Left renal cortex interstitium (tissue), 4 donors: ENCODE results near the gene ARHGAP24. TPM values are rescaled to one million over a fixed set of nuclear protein-coding genes. Genes with fewer than 3 reads are reported as not detected.

ENCODE experiments used
- DNase-seq, 4 donors: peaks; one replicate each; pipeline ENCODE4 v3.0.0-alpha.2; 2013; ENCODE audit warnings: low read depth in 4 of 4, low spot score in 2 of 4, missing footprints in 1 of 4
- polyA plus RNA-seq, 4 donors: library from polyadenylated mRNA; unstranded; fragments of 120-200 nt; gene quantifications; one replicate each; pipeline ENCODE4 v1.2.1, GENCODE V29; 2013; ENCODE audit not compliant: insufficient read length in 4 of 4

The ARHGAP24 gene
- polyA plus RNA-seq, 4 donors, result 101 to 133 (median 109) TPM

- DNase-seq, result no peak
These were observed 294.1 kb downstream of the ARHGAP24 start for GRCh38 chr4:85769009-85769408.

DNA sequence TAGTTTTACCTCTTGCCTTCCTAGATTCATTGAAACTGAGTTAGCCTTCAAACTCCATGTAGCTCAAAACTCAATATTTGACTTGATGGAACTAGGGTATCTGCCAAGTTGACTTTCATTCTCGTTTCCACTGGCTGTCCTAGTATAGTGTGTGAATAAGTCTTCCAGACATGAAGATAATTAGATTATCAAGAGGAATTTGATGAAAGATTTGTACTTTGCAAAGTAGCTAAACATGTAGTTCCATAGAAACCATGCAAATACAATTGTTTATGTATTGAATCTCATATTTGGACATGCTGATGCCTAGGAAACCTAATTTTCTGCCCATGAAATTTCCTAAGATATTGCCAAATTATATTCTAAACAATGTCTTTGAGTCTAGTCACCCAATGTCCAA, 297.5 kb downstream of the ARHGAP24 start:
- DNase-seq, result no peak

DNA sequence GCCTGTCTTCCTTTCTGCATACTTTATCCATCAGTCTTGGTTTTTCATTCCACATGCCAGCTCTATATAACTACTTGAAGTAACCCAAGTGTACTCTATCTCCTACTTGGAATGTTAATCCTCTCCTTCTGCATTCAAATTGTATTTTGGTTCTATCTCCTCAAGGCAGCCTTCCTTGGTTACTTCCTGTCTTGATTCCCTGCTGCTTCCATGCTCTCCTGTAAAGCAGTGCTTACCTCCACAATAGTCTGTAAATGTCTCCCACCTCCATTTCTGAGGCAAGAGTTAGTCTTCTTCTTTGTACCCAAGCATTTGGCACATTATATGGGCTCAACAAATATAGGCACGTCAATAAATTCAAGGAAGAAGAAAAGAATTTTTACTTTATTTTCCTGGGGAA, 298.4 kb downstream of the ARHGAP24 start:
- DNase-seq, result no peak

- DNase-seq, result no peak
These were observed 299.1 kb downstream of the ARHGAP24 start for GRCh38 chr4:85774000-85774399.

- no peak for DNase-seq
These were observed 299.5 kb downstream of the ARHGAP24 start for GRCh38 chr4:85774489-85774888.

- DNase-seq, result no peak
These were observed 301.1 kb downstream of the ARHGAP24 start for GRCh38 chr4:85776096-85776495.

GRCh38 chr4:85776579-85776978, 301.6 kb downstream of the ARHGAP24 start:
- DNase-seq, result no peak

- DNase-seq, result no peak
These were observed 303.1 kb downstream of the ARHGAP24 start for GRCh38 chr4:85777908-85778631.

- DNase-seq, result peak in 3 of 4 donors; percentile 40 to 75 (median 57)
These were observed 303.7 kb downstream of the ARHGAP24 start for GRCh38 chr4:85778632-85779131.

DNA sequence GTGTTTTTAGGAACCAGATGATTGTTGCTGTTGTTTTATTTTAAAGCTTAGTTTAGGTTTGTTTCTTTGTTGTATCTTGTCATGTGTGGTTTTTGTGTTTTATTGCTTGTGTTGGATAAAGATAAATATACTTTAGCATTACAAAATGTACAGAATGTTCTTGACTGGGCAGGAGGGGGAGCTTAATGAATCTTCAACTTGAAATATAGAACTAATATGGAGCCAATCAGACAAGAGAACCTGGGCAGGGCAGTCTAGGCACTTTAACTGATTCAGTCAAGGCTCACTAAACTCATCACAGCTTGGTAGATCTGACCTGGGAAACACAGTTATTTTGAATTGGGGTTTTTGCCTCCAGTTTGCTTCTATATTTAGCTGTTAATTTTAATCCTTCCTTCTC, 304.2 kb downstream of the ARHGAP24 start:
- peak in 1 of 4 donors; percentile 40 for DNase-seq

DNA sequence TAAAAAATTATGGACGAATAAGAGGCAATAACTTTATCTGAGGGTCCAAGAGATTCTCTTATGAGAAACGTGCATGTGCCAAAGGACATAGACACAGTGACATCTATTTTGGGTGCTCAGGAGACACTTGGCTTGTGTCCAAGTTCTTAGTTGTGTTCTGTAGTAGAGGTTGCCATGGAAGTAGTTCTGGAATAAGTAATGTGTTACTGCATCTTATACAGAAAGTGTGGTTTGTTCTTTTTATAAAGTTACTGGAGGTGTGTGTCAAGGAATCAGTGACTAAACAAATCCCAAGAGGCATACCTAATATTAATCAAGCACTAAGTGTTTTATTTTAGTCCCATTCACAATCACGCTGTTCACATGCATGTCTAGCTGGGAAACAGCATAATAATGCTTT, 305.7 kb downstream of the ARHGAP24 start:
- no peak for DNase-seq

DNA sequence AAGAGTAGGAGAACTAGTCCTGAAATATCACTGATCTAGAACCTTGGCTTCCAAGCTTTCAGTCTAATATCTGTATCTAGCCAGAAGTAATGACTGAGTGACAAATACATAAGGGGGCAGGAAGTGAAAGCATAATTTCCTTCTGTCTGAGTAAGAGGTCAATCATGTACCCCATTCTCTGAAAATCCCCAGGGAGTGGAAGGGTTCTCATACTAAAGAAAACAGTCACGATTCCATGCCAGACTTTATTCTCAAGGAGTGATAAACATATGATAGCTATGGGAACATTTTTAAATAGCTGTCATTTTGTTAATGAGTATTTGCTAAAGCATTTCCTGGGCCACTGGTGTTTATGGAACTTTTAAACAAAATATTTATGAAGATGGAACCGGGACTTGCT, 308.5 kb downstream of the ARHGAP24 start:
- no peak for DNase-seq

DNA sequence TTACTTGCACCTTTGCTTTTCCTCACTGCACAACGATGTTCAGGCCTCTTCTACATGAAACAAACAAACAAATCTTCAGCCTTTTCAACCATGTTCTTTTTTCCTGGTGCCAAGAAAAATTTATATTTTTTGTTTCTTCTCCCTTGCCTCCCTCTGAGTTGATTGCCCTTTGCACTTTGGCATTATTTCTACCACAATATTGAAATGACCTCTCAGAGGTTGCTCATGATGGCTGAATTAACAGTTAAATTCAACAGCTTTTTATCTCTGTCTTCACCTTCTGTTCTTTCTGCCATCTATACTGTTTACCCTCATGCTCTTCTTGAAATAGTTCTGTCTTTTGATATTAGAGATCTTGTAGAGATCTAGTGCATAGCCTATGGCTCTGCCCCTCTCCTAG, 308.9 kb downstream of the ARHGAP24 start:
- no peak for DNase-seq

- DNase-seq, result no peak
These were observed 309.4 kb downstream of the ARHGAP24 start for GRCh38 chr4:85784348-85784747.

GRCh38 chr4:85784947-85785346, 310.0 kb downstream of the ARHGAP24 start:
- no peak for DNase-seq

DNA sequence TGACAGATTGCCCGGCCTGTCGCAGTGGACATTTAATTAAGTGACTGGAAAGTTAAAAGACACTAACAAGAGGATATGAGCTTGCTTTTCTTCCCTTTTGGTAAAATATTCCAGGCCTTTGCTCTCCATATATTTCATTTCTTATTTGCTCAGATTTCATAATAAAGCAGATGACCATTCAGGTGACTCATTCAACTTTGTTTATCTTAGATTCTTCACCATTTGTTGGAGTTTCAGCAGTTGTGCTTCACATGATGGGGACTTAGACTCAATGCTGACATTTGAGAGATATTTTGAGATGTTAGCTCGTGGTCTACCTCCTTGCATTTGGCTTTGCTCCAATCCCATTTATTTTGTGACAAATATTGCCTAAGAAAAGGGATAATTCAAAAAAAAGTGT, 312.2 kb downstream of the ARHGAP24 start:
- no peak for DNase-seq

DNA sequence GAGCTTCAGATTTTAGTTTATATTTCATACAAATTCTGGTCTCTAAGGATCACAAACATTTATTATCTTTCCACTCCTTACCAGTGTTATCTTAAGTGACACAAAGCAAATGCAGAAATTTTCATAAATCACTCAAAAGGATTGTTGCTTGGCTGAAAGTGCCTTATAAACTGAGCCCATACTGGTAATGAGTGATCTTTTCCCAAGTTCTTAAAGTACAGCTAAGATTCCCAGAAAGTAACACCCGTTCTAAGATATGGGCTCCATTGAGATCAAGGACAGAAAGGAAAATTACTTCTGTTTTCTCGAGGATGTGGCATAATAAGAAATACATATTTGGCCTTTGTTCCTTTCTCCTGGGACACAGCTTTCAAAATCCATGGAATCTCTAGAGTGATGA, 313.7 kb downstream of the ARHGAP24 start:
- DNase-seq, result no peak

- no peak for DNase-seq
These were observed 314.3 kb downstream of the ARHGAP24 start for GRCh38 chr4:85789241-85789640.

GRCh38 chr4:85790582-85790981, 315.6 kb downstream of the ARHGAP24 start:
- no peak for DNase-seq

DNA sequence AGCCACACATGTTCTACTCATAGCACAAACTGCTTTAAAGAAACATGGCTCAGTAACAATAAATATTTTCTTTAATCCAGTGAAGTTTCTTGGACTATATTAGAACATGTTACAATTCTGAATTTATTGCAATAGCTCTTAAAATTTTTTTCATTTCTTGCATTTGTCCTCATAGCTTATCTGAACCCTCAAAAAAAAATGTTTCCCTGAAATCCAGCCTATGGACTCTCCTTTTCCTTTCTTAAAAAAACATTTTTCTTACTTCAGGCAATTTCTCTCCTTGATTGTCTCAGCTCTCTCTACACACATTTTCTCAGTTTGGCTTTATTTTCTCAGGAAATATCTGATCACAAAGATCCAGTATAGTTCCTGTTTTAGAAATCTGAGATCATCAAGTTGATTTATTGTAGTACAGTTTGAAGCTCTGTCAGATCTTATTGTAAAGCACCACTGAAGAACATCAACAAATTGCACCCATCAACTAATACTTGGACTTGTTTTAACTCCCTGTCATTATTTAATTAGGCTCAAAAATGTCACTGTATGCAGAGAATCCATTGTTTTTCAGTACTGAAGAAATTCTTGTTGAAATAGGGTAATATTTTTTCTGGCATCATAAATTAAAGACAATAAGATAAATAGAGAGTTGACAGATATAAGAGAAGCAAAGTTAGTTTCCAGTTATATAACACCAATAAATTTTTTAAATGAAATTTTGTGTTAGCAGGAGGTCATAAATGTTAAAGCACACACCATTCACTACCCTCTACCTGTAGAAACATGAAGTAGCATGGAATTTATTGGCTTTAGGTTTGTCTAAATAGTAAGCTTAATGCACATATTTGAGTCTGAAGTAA, 317.7 kb downstream of the ARHGAP24 start:
- DNase-seq, result no peak

DNA sequence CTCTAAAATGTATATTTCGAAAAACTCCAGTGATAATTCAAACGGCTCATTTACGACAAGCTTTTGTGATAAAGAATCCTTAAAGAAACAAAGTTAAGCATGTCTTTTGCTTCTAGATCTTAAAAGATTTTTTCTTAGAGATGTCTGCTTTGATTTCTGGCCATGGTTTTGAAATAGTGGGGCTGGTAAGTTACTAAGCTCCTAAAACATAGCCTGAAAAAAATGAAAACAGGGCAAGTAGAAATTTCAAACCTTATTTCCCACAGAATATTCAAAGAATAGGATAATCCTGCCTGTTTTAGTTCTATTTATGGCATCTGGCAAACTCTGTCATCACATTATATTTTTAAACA, 318.3 kb downstream of the ARHGAP24 start:
- DNase-seq, result no peak
